Measurements from ENCODE around the gene DACH1. TPM values are rescaled to one million over a fixed set of nuclear protein-coding genes. Genes with fewer than 3 reads are reported as not detected.

DACH1 gene
- total and polyA plus RNA-seq, 2 experiments from 2014 or later, result 1.3 to 6.5 TPM

DNA sequence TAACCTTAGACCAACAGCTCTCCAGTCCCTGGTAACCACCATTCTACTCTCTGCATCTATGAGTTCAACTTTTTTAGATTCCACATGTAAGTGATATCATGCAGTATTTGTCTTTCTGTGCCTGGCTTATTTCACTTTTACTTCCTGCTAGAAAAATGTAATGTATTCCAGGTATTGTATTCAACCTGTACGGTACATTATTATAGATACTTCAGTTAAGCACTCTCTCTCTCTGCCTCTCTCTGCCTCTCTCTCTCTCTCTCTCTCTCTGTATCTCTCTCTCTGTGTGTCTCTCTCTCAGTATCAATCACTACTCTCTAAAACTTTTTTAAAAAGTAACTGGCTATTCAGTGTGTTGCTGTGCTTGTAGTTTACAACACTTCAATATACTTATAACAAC, 8.4 kb downstream of the DACH1 start:
- 0% methylated on average over 1 of the region's 1 CpG for WGBS (ENCODE audit: low lambda C conversion rate, missing lambda C conversion rate)
- H2AFZ ChIP-seq, result no peak overlapping the region

GRCh38 chr13:71856548-71857043, 10.4 kb downstream of the DACH1 start:
- no peak overlapping the region for H3K4me2 ChIP-seq
- H3K79me2 ChIP-seq, result peaks cover 13% of the 10 kb centered on the region
- no peak overlapping the region for H3K27ac ChIP-seq
- TF ChIP-seq EZH2phosphoT487 (IDR thresholded peaks at IDR 0.05; ENCODE audit: low read depth, severe bottlenecking, unreplicated experiment), result no peak
- TF ChIP-seq, protein P1, sequence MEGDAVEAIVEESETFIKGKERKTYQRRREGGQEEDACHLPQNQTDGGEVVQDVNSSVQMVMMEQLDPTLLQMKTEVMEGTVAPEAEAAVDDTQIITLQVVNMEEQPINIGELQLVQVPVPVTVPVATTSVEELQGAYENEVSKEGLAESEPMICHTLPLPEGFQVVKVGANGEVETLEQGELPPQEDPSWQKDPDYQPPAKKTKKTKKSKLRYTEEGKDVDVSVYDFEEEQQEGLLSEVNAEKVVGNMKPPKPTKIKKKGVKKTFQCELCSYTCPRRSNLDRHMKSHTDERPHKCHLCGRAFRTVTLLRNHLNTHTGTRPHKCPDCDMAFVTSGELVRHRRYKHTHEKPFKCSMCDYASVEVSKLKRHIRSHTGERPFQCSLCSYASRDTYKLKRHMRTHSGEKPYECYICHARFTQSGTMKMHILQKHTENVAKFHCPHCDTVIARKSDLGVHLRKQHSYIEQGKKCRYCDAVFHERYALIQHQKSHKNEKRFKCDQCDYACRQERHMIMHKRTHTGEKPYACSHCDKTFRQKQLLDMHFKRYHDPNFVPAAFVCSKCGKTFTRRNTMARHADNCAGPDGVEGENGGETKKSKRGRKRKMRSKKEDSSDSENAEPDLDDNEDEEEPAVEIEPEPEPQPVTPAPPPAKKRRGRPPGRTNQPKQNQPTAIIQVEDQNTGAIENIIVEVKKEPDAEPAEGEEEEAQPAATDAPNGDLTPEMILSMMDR (IDR thresholded peaks at IDR 0.05; ENCODE audit: poor library complexity), result no peak
- TF ChIP-seq EZH2 (IDR thresholded peaks at IDR 0.05; ENCODE audit: borderline replicate concordance), result no peak
- WGBS (ENCODE audit: low lambda C conversion rate, missing lambda C conversion rate), result 91% methylated on average over 4 of the region's 4 CpGs
- no peaks in the 10 kb centered on the region for H4K20me1 ChIP-seq (ENCODE audit: insufficient read depth, poor library complexity, severe bottlenecking)
- H3K9me3 ChIP-seq (ENCODE audit: low read depth), result no peaks in the 10 kb centered on the region
- no peak for DNase-seq (ENCODE audit: low spot score)
- H3K4me3 ChIP-seq, result no peak overlapping the region
- no peaks in the 10 kb centered on the region for H3K4me1 ChIP-seq (ENCODE audit: insufficient read depth)
- H2AFZ ChIP-seq, result no peak overlapping the region
- H3K9me2 ChIP-seq (replicated peaks; ENCODE audit: insufficient read depth), result no peaks in the 10 kb centered on the region
- H3K36me3 ChIP-seq (replicated peaks; ENCODE audit: insufficient read depth, low read depth), result no peaks in the 10 kb centered on the region
- peaks cover 3% of the 10 kb centered on the region for H3K27me3 ChIP-seq

More for the DNA sequence above, 8.4 kb downstream of the DACH1 start:
- TF ChIP-seq EZH2phosphoT487 (IDR thresholded peaks at IDR 0.05; ENCODE audit: low read depth, severe bottlenecking, unreplicated experiment), result no peak
- TF ChIP-seq, protein P1 (IDR thresholded peaks at IDR 0.05; ENCODE audit: poor library complexity), result no peak
- no peaks in the 10 kb centered on the region for H3K9me3 ChIP-seq (ENCODE audit: low read depth)
- H3K36me3 ChIP-seq (replicated peaks; ENCODE audit: insufficient read depth, low read depth), result no peaks in the 10 kb centered on the region
- H3K27ac ChIP-seq, result no peak overlapping the region
- no peak overlapping the region for H3K4me2 ChIP-seq
- H3K79me2 ChIP-seq, result peaks cover 21% of the 10 kb centered on the region
- peaks cover 14% of the 10 kb centered on the region for H3K27me3 ChIP-seq
- H3K4me1 ChIP-seq (ENCODE audit: insufficient read depth), result no peaks in the 10 kb centered on the region
- H3K9me2 ChIP-seq (replicated peaks; ENCODE audit: insufficient read depth), result no peaks in the 10 kb centered on the region
- no peak for DNase-seq (ENCODE audit: low spot score)
- no peak overlapping the region for H3K4me3 ChIP-seq
- no peaks in the 10 kb centered on the region for H4K20me1 ChIP-seq (ENCODE audit: insufficient read depth, poor library complexity, severe bottlenecking)

- no peaks in the 10 kb centered on the region for H3K27me3 ChIP-seq
- no peak overlapping the region for H2AFZ ChIP-seq
- no peak overlapping the region for H3K27ac ChIP-seq
- H3K79me2 ChIP-seq, result peaks cover 5% of the 10 kb centered on the region
- TF ChIP-seq EZH2phosphoT487 (IDR thresholded peaks at IDR 0.05; ENCODE audit: low read depth, severe bottlenecking, unreplicated experiment), result no peak
- TF ChIP-seq EZH2 (IDR thresholded peaks at IDR 0.05; ENCODE audit: borderline replicate concordance), result no peak
- TF ChIP-seq, protein P1 (IDR thresholded peaks at IDR 0.05; ENCODE audit: poor library complexity), result no peak
- H3K4me1 ChIP-seq (ENCODE audit: insufficient read depth), result no peaks in the 10 kb centered on the region
- H3K4me3 ChIP-seq, result no peak overlapping the region
- H3K4me2 ChIP-seq, result no peak overlapping the region
- no peak for DNase-seq (ENCODE audit: low spot score)
- H4K20me1 ChIP-seq (ENCODE audit: insufficient read depth, poor library complexity, severe bottlenecking), result no peaks in the 10 kb centered on the region
- H3K9me2 ChIP-seq (replicated peaks; ENCODE audit: insufficient read depth), result no peaks in the 10 kb centered on the region
- 33% methylated on average over 1 of the region's 1 CpG for WGBS (ENCODE audit: low lambda C conversion rate, missing lambda C conversion rate)
- H3K36me3 ChIP-seq (replicated peaks; ENCODE audit: insufficient read depth, low read depth), result no peaks in the 10 kb centered on the region
- no peaks in the 10 kb centered on the region for H3K9me3 ChIP-seq (ENCODE audit: low read depth)
These were observed 12.6 kb downstream of the DACH1 start for GRCh38 chr13:71854401-71854800.

DNA sequence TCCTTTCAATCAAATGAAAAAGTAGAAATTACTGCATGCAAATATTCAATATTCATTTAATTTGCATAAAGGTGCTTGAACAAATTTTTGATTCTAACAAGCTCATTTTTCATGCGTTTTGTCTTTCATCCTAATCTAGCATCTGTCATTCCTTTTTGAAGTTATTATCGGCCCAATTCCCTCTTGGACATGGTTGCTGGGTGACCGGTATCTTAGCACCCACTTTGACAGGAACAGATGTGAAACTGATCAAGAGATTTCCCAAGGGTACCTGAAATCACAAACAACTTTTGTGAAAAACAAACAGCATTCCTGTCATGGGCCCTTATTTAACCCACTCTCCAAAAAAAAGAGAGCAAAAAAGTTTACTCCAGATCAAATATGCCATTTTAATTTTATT, 13.3 kb downstream of the DACH1 start:
- 95% methylated on average over 3 of the region's 3 CpGs for WGBS (ENCODE audit: low lambda C conversion rate, missing lambda C conversion rate)

More for the DNA sequence above, 13.3 kb downstream of the DACH1 start:
- TF ChIP-seq, protein P1 (IDR thresholded peaks at IDR 0.05; ENCODE audit: poor library complexity), result no peak
- TF ChIP-seq EZH2phosphoT487 (IDR thresholded peaks at IDR 0.05; ENCODE audit: low read depth, severe bottlenecking, unreplicated experiment) (no peak), EZH2 (IDR thresholded peaks at IDR 0.05; ENCODE audit: borderline replicate concordance) (no peak)
- Histone ChIP-seq H3K4me3 (no peak overlapping the region), H3K9me2 (replicated peaks; ENCODE audit: insufficient read depth) (no peaks in the 10 kb centered on the region), H4K20me1 (ENCODE audit: insufficient read depth, poor library complexity, severe bottlenecking) (no peaks in the 10 kb centered on the region), H3K4me1 (ENCODE audit: insufficient read depth) (no peaks in the 10 kb centered on the region), H3K9me3 (ENCODE audit: low read depth) (no peaks in the 10 kb centered on the region), H2AFZ (no peak overlapping the region), H3K79me2 (no peaks in the 10 kb centered on the region), H3K27ac (no peak overlapping the region), H3K4me2 (no peak overlapping the region), H3K27me3 (no peaks in the 10 kb centered on the region), H3K36me3 (replicated peaks; ENCODE audit: insufficient read depth, low read depth) (no peaks in the 10 kb centered on the region)
- DNase-seq (ENCODE audit: low spot score), result no peak

Measured in hepatocyte (in vitro differentiated cells).